ENCODE results near the gene KIAA1671. TPM values are rescaled to one million over a fixed set of nuclear protein-coding genes. Genes with fewer than 3 reads are reported as not detected.

KIAA1671 gene
- total RNA-seq, 2 experiments from 2014 or later, result 6.5 to 6.8 TPM

DNA sequence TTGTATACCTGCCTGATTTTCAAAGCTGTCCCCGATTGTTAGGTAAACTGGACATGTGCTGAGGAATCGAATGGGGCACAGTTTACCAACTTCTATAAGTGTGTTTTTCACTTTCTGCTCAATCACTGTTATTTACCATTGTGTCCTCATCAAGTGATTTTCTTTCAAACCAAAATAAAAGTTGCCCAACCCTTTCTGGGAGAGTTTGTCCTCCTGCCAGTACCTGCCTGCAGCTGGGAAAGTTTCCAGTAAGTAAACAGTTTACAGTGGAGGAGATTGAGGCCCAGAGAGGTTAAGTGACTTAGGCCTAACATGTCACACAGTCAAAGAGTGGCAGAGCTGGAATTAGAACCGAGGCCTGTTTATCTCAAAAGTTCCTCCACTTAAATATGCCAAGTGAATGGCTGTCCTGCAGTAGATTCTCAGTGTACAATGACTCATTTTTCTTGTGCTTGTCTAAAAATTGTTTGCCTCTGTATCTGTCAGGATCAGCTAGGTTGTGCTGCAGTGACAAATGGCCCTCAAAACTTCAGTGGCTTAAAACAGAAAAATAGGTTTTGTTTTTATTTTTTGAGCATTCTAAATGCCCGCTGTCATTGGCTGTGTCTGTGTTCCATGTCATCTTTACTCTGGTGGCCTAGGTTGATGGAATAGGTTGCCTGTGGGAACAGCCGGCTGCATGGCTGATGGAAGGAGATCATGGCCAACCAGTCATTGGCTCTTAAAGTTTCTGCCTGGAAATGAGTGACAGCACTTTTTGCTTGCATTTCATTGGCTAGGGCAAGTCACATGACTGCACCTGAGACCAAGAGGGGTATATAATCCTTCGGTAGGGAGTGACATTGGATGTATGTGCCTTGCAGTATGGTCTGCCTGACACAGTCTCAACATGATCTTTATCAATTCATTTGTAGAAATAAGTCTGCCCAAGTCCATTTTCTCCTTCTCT, 185.3 kb downstream of the KIAA1671 start:
- Mint-ChIP-seq H3K27ac (no peak overlapping the region), H3K9me3 (peaks cover 5% of the 10 kb centered on the region)
- CTCF ChIA-PET, result no interaction called here

GRCh38 chr22:25139062-25139461, 186.5 kb downstream of the KIAA1671 start:
- H3K27me3 Mint-ChIP-seq, result no peaks in the 10 kb centered on the region
- H3K36me3 Mint-ChIP-seq (ENCODE audit: low read depth), result peaks cover 7% of the 10 kb centered on the region
- CTCF ChIA-PET, result interaction anchor here (0.6 kb wide), 1 partner anchor 201 kb away, joined by 3 read pairs; no protein-coding TSS in a partner anchor
- peaks cover 5% of the 10 kb centered on the region for H3K9me3 Mint-ChIP-seq
- POLR2A ChIA-PET, result interaction anchor here (0.8 kb wide), 1 partner anchor 46 kb away, joined by 4 read pairs; no protein-coding TSS in a partner anchor
- H3K4me3 Mint-ChIP-seq, result no peak overlapping the region
- TF ChIP-seq CTCF (IDR thresholded peaks at IDR 0.05), result no peak
- H3K27ac Mint-ChIP-seq, result no peak overlapping the region
- DNase-seq, result no peak
- H3K4me1 Mint-ChIP-seq (ENCODE audit: low read depth), result no peaks in the 10 kb centered on the region
- intact Hi-C loops (cut with micrococcal nuclease), result no loop called here
- no peak for ATAC-seq

More for the DNA sequence above, 185.3 kb downstream of the KIAA1671 start:
- peaks cover 7% of the 10 kb centered on the region for H3K36me3 Mint-ChIP-seq (ENCODE audit: low read depth)
- H3K4me1 Mint-ChIP-seq (ENCODE audit: low read depth), result peaks cover 4% of the 10 kb centered on the region
- ATAC-seq, result no peak
- intact Hi-C loops (cut with micrococcal nuclease), result no loop called here
- H3K27me3 Mint-ChIP-seq, result no peaks in the 10 kb centered on the region
- POLR2A ChIA-PET, result interaction anchor here (0.8 kb wide), 1 partner anchor 47 kb away, joined by 4 read pairs; no protein-coding TSS in a partner anchor
- DNase-seq, result peak; percentile 7
- no peak overlapping the region for H3K4me3 Mint-ChIP-seq
- no peak for TF ChIP-seq CTCF (IDR thresholded peaks at IDR 0.05)

- Mint-ChIP-seq H3K27me3 (no peaks in the 10 kb centered on the region), H3K36me3 (ENCODE audit: low read depth) (peaks cover 4% of the 10 kb centered on the region), H3K4me1 (ENCODE audit: low read depth) (no peaks in the 10 kb centered on the region), H3K27ac (no peak overlapping the region), H3K4me3 (no peak overlapping the region), H3K9me3 (peaks cover 3% of the 10 kb centered on the region)
- DNase-seq, result no peak
- POLR2A ChIA-PET, result no interaction called here
- CTCF ChIA-PET, result no interaction called here
- ATAC-seq, result no peak
- intact Hi-C loops (cut with micrococcal nuclease), result no loop called here
- no peak for TF ChIP-seq CTCF (IDR thresholded peaks at IDR 0.05)
These were observed 189.6 kb downstream of the KIAA1671 start for GRCh38 chr22:25142102-25142501.

DNA sequence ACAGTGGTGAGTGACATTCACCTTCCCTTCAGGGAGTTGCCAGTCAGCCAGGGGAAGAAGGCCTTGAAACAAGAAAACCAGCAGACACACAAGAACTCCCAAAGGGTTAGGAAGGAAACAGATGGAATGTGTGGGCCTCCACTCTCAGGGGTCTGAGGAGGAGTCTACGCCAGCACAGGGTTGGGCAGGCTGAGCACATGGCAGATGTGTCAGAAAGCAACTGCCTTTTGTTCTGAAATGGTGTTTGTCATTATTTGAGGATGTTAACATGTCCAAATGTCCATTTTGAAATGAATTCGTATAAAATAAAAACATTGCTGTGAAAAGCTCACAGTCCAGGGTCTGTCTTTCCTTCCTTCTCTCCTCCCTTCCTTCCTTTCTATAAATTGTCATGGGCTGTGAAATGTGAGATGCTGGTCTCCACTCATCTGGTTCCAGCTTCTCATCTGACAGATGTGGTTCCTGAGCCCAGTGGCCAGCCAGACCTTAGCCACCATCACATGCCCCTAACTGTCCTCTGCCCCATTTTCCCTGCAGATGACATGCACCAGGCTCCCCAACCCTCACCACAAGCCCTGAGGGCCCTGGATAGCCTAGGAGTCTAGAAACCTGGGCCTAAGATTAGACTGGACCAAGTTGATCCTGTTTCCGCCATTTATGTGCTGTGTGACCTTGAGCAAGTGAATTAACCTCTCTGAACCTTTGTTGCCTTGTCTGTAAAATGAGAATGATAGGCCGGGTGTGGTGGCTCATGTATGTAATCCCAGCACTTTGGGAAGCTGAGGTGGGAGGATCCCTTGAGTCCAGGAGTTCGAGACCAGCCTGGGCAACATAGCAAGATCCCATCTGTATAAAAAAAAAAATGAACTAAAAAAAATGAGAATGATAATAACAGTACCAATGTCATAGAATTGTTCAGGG, 190.9 kb downstream of the KIAA1671 start:
- Mint-ChIP-seq H3K9me3 (no peaks in the 10 kb centered on the region), H3K27ac (no peak overlapping the region), H3K36me3 (ENCODE audit: low read depth) (no peaks in the 10 kb centered on the region), H3K4me3 (no peak overlapping the region), H3K4me1 (ENCODE audit: low read depth) (peaks cover 3% of the 10 kb centered on the region), H3K27me3 (no peaks in the 10 kb centered on the region)
- CTCF ChIA-PET, result interaction anchor here (1.5 kb wide), 1 partner anchor 59 kb away, joined by 3 read pairs; no protein-coding TSS in a partner anchor
- ATAC-seq (no peak), DNase-seq (no peak)
- TF ChIP-seq CTCF (IDR thresholded peaks at IDR 0.05), result no peak
- intact Hi-C loops (cut with micrococcal nuclease), result no loop called here
- POLR2A ChIA-PET, result no interaction called here
